Measurements from ENCODE around the gene THAP8.

The THAP8 gene

DNA sequence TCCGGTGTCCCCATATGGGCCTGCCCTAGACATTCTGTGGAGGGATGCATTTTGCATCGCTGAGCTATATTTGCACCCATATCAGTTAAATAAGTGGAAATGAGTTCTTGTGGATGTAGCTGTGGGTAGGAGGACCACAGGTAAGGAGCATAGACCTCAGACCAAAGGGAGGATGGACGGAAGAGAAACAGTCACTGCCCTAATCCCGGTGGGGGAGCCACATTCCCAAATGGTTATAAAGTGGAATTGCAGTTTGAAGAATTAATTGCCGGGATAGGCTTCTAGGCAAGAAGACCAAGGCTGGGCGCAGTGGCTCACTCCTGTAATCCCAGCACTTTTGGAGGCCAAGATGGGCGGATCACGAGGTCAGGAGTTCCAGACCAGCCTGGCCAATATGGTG is 57.3 kb downstream of the THAP8 start:
- no peaks in the 10 kb centered on the region for H3K27me3 ChIP-seq (ENCODE audit: low read length)
- peak overlapping the region; percentile 74 for H3K4me2 ChIP-seq (ENCODE audit: low read depth, low read length, poor library complexity, severe bottlenecking)
- no peak overlapping the region for H2AFZ ChIP-seq (ENCODE audit: low read depth, low read length, severe bottlenecking)
- peaks cover 5% of the 10 kb centered on the region; the same call in 1 of the 2 replicates for H3F3A ChIP-seq (ENCODE audit: insufficient read depth)
- TF ChIP-seq, protein P1, sequence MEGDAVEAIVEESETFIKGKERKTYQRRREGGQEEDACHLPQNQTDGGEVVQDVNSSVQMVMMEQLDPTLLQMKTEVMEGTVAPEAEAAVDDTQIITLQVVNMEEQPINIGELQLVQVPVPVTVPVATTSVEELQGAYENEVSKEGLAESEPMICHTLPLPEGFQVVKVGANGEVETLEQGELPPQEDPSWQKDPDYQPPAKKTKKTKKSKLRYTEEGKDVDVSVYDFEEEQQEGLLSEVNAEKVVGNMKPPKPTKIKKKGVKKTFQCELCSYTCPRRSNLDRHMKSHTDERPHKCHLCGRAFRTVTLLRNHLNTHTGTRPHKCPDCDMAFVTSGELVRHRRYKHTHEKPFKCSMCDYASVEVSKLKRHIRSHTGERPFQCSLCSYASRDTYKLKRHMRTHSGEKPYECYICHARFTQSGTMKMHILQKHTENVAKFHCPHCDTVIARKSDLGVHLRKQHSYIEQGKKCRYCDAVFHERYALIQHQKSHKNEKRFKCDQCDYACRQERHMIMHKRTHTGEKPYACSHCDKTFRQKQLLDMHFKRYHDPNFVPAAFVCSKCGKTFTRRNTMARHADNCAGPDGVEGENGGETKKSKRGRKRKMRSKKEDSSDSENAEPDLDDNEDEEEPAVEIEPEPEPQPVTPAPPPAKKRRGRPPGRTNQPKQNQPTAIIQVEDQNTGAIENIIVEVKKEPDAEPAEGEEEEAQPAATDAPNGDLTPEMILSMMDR (IDR thresholded peaks at IDR 0.05; ENCODE audit: insufficient read depth, low read length, poor library complexity, severe bottlenecking) = no peak
- TF ChIP-seq EZH2phosphoT487 (conservative IDR thresholded peaks at IDR 0.05; ENCODE audit: low read length) = no peak
- H3K9ac ChIP-seq (ENCODE audit: low read length) = peak overlapping the region; percentile 76
- no peaks in the 10 kb centered on the region for H3K9me2 ChIP-seq (replicated peaks; ENCODE audit: insufficient read depth, low read length)
- H3K27ac ChIP-seq (ENCODE audit: low read depth, low read length) = no peak overlapping the region
- peaks cover 36% of the 10 kb centered on the region for H3K79me2 ChIP-seq (ENCODE audit: insufficient read depth, low read length)
- no peak overlapping the region for H3K4me3 ChIP-seq (ENCODE audit: insufficient read depth, low read length, poor library complexity, severe bottlenecking)
- no peaks in the 10 kb centered on the region for H4K20me1 ChIP-seq (ENCODE audit: low read depth, low read length)
- no peaks in the 10 kb centered on the region for H3K36me3 ChIP-seq (ENCODE audit: low read length)
- no peaks in the 10 kb centered on the region for H3K9me3 ChIP-seq (ENCODE audit: insufficient read depth, low read length)

GRCh38 chr19:35995048-35995993 is 58.8 kb downstream of the THAP8 start, which contains the start of gene SDHAF1:
Gene SDHAF1 (plus strand): TSS chr19:35995188. CDS start chr19:35995275, 87 bp downstream.
- no peaks in the 10 kb centered on the region for H3K27me3 ChIP-seq (ENCODE audit: low read length)
- no peaks in the 10 kb centered on the region for H3K9me2 ChIP-seq (replicated peaks; ENCODE audit: insufficient read depth, low read length)
- no peaks in the 10 kb centered on the region for H3K36me3 ChIP-seq (ENCODE audit: low read length)
- peak within 1 kb of the TSS; percentile 67 for H3K4me3 ChIP-seq (ENCODE audit: insufficient read depth, low read length, poor library complexity, severe bottlenecking)
- H4K20me1 ChIP-seq (ENCODE audit: low read depth, low read length) = no peaks in the 10 kb centered on the region
- H3F3A ChIP-seq (ENCODE audit: insufficient read depth) = peaks cover 4% of the 10 kb centered on the region; the same call in 1 of the 2 replicates
- H3K9ac ChIP-seq (ENCODE audit: low read length) = peak within 1 kb of the TSS; percentile 76
- no peaks in the 10 kb centered on the region for H3K9me3 ChIP-seq (ENCODE audit: insufficient read depth, low read length)
- H3K4me2 ChIP-seq (ENCODE audit: low read depth, low read length, poor library complexity, severe bottlenecking) = peak within 1 kb of the TSS; percentile 74
- H3K27ac ChIP-seq (ENCODE audit: low read depth, low read length) = peak within 1 kb of the TSS; percentile 50
- H2AFZ ChIP-seq (ENCODE audit: low read depth, low read length, severe bottlenecking) = peak within 1 kb of the TSS; percentile 84
- peaks cover 31% of the 10 kb centered on the region for H3K79me2 ChIP-seq (ENCODE audit: insufficient read depth, low read length)
- no peak for TF ChIP-seq EZH2phosphoT487 (conservative IDR thresholded peaks at IDR 0.05; ENCODE audit: low read length)
- TF ChIP-seq, protein P1 (IDR thresholded peaks at IDR 0.05; ENCODE audit: insufficient read depth, low read length, poor library complexity, severe bottlenecking) = no peak

- H3K9me2 ChIP-seq (replicated peaks; ENCODE audit: insufficient read depth, low read length) = no peaks in the 10 kb centered on the region
- no peaks in the 10 kb centered on the region for H3F3A ChIP-seq (ENCODE audit: insufficient read depth)
- no peaks in the 10 kb centered on the region for H3K9me3 ChIP-seq (ENCODE audit: insufficient read depth, low read length)
- H3K36me3 ChIP-seq (ENCODE audit: low read length) = no peaks in the 10 kb centered on the region
- H3K27ac ChIP-seq (ENCODE audit: low read depth, low read length) = no peak overlapping the region
- no peak overlapping the region for H3K4me3 ChIP-seq (ENCODE audit: insufficient read depth, low read length, poor library complexity, severe bottlenecking)
- peak overlapping the region; percentile 74 for H3K4me2 ChIP-seq (ENCODE audit: low read depth, low read length, poor library complexity, severe bottlenecking)
- no peaks in the 10 kb centered on the region for H4K20me1 ChIP-seq (ENCODE audit: low read depth, low read length)
- peaks cover 23% of the 10 kb centered on the region for H3K79me2 ChIP-seq (ENCODE audit: insufficient read depth, low read length)
- no peak overlapping the region for H2AFZ ChIP-seq (ENCODE audit: low read depth, low read length, severe bottlenecking)
- H3K27me3 ChIP-seq (ENCODE audit: low read length) = no peaks in the 10 kb centered on the region
- no peak overlapping the region for H3K9ac ChIP-seq (ENCODE audit: low read length)
- TF ChIP-seq, protein P1 (IDR thresholded peaks at IDR 0.05; ENCODE audit: insufficient read depth, low read length, poor library complexity, severe bottlenecking) = no peak
- TF ChIP-seq EZH2phosphoT487 (conservative IDR thresholded peaks at IDR 0.05; ENCODE audit: low read length) = no peak
These were observed 60.0 kb downstream of the THAP8 start for GRCh38 chr19:35993923-35994598.

All from SU-DHL-6 (cell line).